ENCODE measurements around the gene CCDC88A. TPM values are rescaled to one million over a fixed set of nuclear protein-coding genes. Genes with fewer than 3 reads are reported as not detected.

The CCDC88A gene
- total and polyA plus RNA-seq, 2 experiments from 2014 or later, result 144 to 169 TPM

GRCh38 chr2:55355451-55355850, 64.2 kb downstream of the CCDC88A start (continued):
- TF ChIP-seq JUNB (IDR thresholded peaks at IDR 0.05; ENCODE audit: unreplicated experiment), result no peak

DNA sequence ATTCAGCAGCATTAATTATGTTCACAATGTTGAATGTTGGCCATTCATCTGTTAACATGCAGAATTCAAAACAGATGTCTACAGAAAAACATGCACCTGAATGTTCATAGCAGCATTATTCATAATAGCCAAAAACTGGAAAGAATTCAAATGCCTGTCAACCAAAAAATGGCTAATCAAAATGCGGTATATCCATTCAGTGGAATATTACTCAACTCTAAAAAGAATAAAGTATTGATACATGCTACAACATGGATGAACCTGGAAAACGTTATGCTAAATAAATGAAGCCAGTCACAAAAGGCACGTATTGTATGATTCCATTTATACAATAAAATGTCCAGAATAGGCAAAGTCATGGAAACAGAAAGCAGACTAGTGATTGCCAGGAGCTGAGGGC, 68.0 kb downstream of the CCDC88A start:
- Histone ChIP-seq H3K4me1 (ENCODE audit: insufficient read depth) (no peaks in the 10 kb centered on the region), H3F3A (replicated peaks; ENCODE audit: low read depth) (no peaks in the 10 kb centered on the region), H3K4me3 (no peak overlapping the region), H4K20me1 (replicated peaks; ENCODE audit: insufficient read depth) (no peaks in the 10 kb centered on the region), H3K27ac (ENCODE audit: low read depth) (no peak overlapping the region), H3K9me2 (ENCODE audit: insufficient read depth) (no peaks in the 10 kb centered on the region), H2AFZ (no peak overlapping the region), H3K27me3 (ENCODE audit: insufficient read depth) (no peaks in the 10 kb centered on the region), H3K4me2 (no peak overlapping the region), H3K36me3 (ENCODE audit: insufficient read depth) (peaks cover 8% of the 10 kb centered on the region; the same call in 1 of the 2 replicates), H3K79me2 (replicated peaks; ENCODE audit: insufficient read depth) (no peaks in the 10 kb centered on the region)
- no peak for TF ChIP-seq ZNF462 (CRISPR knock-in tag; IDR thresholded peaks at IDR 0.05)
- no peak for TF ChIP-seq ZNF114 (CRISPR knock-in tag; IDR thresholded peaks at IDR 0.05)
- no peak for TF ChIP-seq ZNF331 (CRISPR knock-in tag; IDR thresholded peaks at IDR 0.05; ENCODE audit: low read depth)
- TF ChIP-seq EZH2 (IDR thresholded peaks at IDR 0.05; ENCODE audit: low read depth, unreplicated experiment), result no peak
- no peak for TF ChIP-seq CREB1 (CRISPR knock-in tag; IDR thresholded peaks at IDR 0.05; ENCODE audit: low read depth)
- TF ChIP-seq JUNB (IDR thresholded peaks at IDR 0.05; ENCODE audit: unreplicated experiment), result no peak
- no peak for TF ChIP-seq ETS1 (IDR thresholded peaks at IDR 0.05)
- no peak for TF ChIP-seq POLR2AphosphoS5 (IDR thresholded peaks at IDR 0.05; ENCODE audit: low read depth)
- TF ChIP-seq NANOG (IDR thresholded peaks at IDR 0.05; ENCODE audit: borderline replicate concordance), result no peak
- TF ChIP-seq EZH2phosphoT487 (IDR thresholded peaks at IDR 0.05; ENCODE audit: unreplicated experiment), result no peak
- TF ChIP-seq, protein P1, sequence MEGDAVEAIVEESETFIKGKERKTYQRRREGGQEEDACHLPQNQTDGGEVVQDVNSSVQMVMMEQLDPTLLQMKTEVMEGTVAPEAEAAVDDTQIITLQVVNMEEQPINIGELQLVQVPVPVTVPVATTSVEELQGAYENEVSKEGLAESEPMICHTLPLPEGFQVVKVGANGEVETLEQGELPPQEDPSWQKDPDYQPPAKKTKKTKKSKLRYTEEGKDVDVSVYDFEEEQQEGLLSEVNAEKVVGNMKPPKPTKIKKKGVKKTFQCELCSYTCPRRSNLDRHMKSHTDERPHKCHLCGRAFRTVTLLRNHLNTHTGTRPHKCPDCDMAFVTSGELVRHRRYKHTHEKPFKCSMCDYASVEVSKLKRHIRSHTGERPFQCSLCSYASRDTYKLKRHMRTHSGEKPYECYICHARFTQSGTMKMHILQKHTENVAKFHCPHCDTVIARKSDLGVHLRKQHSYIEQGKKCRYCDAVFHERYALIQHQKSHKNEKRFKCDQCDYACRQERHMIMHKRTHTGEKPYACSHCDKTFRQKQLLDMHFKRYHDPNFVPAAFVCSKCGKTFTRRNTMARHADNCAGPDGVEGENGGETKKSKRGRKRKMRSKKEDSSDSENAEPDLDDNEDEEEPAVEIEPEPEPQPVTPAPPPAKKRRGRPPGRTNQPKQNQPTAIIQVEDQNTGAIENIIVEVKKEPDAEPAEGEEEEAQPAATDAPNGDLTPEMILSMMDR (conservative IDR thresholded peaks at IDR 0.05; ENCODE audit: low read depth in 2 of 2), result no peak
- no peak for TF ChIP-seq STAT1 (IDR thresholded peaks at IDR 0.05; ENCODE audit: unreplicated experiment)
- Mint-ChIP-seq H3K36me3 (ENCODE audit: low read depth) (peaks cover 58% of the 10 kb centered on the region), H3K27me3 (ENCODE audit: insufficient read depth, low read depth, poor library complexity) (peaks cover 2% of the 10 kb centered on the region), H3K9me3 (peaks cover 4% of the 10 kb centered on the region; the same call in 2 of the 3 replicates), H3K4me3 (no peak overlapping the region), H3K27ac (no peak overlapping the region), H3K4me1 (no peaks in the 10 kb centered on the region)
- DNase-seq (ENCODE audit: low spot score) (no peak), ATAC-seq (no peak)
